Measurements from ENCODE around the gene SIDT2. TPM values are rescaled to one million over a fixed set of nuclear protein-coding genes. Genes with fewer than 3 reads are reported as not detected.

SIDT2 gene
- total RNA-seq, 1 experiment from 2014 or later, result 37.0 TPM

DNA sequence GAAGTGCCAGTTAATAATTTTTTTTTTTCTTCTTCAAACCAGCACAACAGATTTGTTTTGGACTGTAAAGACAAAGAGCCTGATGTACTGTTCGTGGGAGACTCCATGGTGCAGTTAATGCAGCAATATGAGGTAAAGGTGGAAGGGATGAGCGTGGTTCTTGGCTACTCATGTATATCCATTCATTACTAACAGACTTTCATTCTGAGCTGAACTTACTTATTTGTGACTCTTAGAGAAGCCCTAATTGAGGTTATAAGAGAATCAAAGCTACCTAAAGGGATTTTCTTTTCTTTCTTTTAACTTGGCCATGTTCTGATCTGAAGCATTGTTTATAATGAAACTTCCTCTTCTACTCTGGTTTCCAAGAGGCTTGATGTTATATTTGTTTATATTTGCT is 18.7 kb upstream of the SIDT2 start:
- POLR2A ChIA-PET, result no interaction called here
- no peaks in the 10 kb centered on the region for H3K9me3 ChIP-seq (ENCODE audit: control insufficient read depth in 1 of 2, insufficient read depth in 1 of 2, low read depth in 1 of 2, low read length in 2 of 2)
- no peaks in the 10 kb centered on the region for H4K20me1 ChIP-seq (ENCODE audit: insufficient read depth)
- DNase-seq (ENCODE audit: low read depth, low spot score) (no peak), ATAC-seq (no peak)
- no peak overlapping the region for H3K27ac ChIP-seq (ENCODE audit: low read depth, low read length)
- H3K4me2 ChIP-seq (ENCODE audit: low read length), result no peak overlapping the region
- intact Hi-C loops (cut with micrococcal nuclease), result no loop called here
- H3K36me3 ChIP-seq (ENCODE audit: control insufficient read depth in 1 of 2, insufficient read depth in 2 of 2, low read length in 2 of 2), result peaks cover 42 to 52% of the 10 kb centered on the region in 2 experiments
- H3K9me2 ChIP-seq (ENCODE audit: insufficient read depth), result no peaks in the 10 kb centered on the region
- peaks cover 82% of the 10 kb centered on the region for H3K79me2 ChIP-seq (ENCODE audit: insufficient read depth, low read length)
- H3K4me1 ChIP-seq (ENCODE audit: control insufficient read depth in 1 of 2, insufficient read depth in 2 of 2, low read length in 2 of 2), result no peaks in the 10 kb centered on the region
- RAD21 ChIA-PET (ENCODE audit: low non-redundant PET in 1 of 2, low total read pairs in 2 of 2, uncharacterized antibody in 2 of 2, unreplicated experiment in 2 of 2), result no interaction called here
- H2AFZ ChIP-seq (ENCODE audit: low read depth, low read length, poor library complexity, severe bottlenecking), result no peak overlapping the region
- H3K27me3 ChIP-seq (ENCODE audit: insufficient read depth, low read length), result no peaks in the 10 kb centered on the region
- no peak overlapping the region for H3K4me3 ChIP-seq (replicated peaks in 1 of 2; ENCODE audit: low read depth in 1 of 2, low read length in 2 of 2)
- TF ChIP-seq RAD21 (IDR thresholded peaks at IDR 0.05; ENCODE audit: low read depth) (no peak), SP1 (IDR thresholded peaks at IDR 0.05; ENCODE audit: low read depth) (no peak), TCF7L2 (IDR thresholded peaks at IDR 0.05; ENCODE audit: borderline replicate concordance, extremely low read depth, insufficient read depth, insufficient read length) (no peak), ZFX (IDR thresholded peaks at IDR 0.05) (no peak), CEBPB (IDR thresholded peaks at IDR 0.05; ENCODE audit: low read depth) (no peak), ZNF274 (IDR thresholded peaks at IDR 0.05; ENCODE audit: low read depth, low read length) (no peak), POLR2AphosphoS5 (IDR thresholded peaks at IDR 0.05; ENCODE audit: low read depth, low read length) (no peak), EZH2phosphoT487 (IDR thresholded peaks at IDR 0.05; ENCODE audit: borderline replicate concordance) (no peak), CBX3 (IDR thresholded peaks at IDR 0.05; ENCODE audit: low read depth) (no peak), MAX (IDR thresholded peaks at IDR 0.05) (no peak), EZH2 (IDR thresholded peaks at IDR 0.05) (no peak), SIN3A (IDR thresholded peaks at IDR 0.05; ENCODE audit: low read depth) (no peak), POLR2A (IDR thresholded peaks at IDR 0.05; ENCODE audit: borderline replicate concordance, extremely low read depth, insufficient read depth, insufficient read length) (no peak)
- TF ChIP-seq, protein P1, sequence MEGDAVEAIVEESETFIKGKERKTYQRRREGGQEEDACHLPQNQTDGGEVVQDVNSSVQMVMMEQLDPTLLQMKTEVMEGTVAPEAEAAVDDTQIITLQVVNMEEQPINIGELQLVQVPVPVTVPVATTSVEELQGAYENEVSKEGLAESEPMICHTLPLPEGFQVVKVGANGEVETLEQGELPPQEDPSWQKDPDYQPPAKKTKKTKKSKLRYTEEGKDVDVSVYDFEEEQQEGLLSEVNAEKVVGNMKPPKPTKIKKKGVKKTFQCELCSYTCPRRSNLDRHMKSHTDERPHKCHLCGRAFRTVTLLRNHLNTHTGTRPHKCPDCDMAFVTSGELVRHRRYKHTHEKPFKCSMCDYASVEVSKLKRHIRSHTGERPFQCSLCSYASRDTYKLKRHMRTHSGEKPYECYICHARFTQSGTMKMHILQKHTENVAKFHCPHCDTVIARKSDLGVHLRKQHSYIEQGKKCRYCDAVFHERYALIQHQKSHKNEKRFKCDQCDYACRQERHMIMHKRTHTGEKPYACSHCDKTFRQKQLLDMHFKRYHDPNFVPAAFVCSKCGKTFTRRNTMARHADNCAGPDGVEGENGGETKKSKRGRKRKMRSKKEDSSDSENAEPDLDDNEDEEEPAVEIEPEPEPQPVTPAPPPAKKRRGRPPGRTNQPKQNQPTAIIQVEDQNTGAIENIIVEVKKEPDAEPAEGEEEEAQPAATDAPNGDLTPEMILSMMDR (IDR thresholded peaks at IDR 0.05 in 2 of 3, conservative IDR thresholded peaks at IDR 0.05 in 1 of 3; ENCODE audit: borderline replicate concordance in 1 of 3, insufficient read depth in 1 of 3, low read depth in 2 of 3, low read length in 2 of 3), result no peak
- TF ChIP-seq, protein P2, sequence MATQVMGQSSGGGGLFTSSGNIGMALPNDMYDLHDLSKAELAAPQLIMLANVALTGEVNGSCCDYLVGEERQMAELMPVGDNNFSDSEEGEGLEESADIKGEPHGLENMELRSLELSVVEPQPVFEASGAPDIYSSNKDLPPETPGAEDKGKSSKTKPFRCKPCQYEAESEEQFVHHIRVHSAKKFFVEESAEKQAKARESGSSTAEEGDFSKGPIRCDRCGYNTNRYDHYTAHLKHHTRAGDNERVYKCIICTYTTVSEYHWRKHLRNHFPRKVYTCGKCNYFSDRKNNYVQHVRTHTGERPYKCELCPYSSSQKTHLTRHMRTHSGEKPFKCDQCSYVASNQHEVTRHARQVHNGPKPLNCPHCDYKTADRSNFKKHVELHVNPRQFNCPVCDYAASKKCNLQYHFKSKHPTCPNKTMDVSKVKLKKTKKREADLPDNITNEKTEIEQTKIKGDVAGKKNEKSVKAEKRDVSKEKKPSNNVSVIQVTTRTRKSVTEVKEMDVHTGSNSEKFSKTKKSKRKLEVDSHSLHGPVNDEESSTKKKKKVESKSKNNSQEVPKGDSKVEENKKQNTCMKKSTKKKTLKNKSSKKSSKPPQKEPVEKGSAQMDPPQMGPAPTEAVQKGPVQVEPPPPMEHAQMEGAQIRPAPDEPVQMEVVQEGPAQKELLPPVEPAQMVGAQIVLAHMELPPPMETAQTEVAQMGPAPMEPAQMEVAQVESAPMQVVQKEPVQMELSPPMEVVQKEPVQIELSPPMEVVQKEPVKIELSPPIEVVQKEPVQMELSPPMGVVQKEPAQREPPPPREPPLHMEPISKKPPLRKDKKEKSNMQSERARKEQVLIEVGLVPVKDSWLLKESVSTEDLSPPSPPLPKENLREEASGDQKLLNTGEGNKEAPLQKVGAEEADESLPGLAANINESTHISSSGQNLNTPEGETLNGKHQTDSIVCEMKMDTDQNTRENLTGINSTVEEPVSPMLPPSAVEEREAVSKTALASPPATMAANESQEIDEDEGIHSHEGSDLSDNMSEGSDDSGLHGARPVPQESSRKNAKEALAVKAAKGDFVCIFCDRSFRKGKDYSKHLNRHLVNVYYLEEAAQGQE (IDR thresholded peaks at IDR 0.05; ENCODE audit: low read depth), result no peak
- TF ChIP-seq, protein P3, sequence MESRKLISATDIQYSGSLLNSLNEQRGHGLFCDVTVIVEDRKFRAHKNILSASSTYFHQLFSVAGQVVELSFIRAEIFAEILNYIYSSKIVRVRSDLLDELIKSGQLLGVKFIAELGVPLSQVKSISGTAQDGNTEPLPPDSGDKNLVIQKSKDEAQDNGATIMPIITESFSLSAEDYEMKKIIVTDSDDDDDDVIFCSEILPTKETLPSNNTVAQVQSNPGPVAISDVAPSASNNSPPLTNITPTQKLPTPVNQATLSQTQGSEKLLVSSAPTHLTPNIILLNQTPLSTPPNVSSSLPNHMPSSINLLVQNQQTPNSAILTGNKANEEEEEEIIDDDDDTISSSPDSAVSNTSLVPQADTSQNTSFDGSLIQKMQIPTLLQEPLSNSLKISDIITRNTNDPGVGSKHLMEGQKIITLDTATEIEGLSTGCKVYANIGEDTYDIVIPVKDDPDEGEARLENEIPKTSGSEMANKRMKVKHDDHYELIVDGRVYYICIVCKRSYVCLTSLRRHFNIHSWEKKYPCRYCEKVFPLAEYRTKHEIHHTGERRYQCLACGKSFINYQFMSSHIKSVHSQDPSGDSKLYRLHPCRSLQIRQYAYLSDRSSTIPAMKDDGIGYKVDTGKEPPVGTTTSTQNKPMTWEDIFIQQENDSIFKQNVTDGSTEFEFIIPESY (IDR thresholded peaks at IDR 0.05; ENCODE audit: extremely low read depth, insufficient replicate concordance, low read length), result no peak
- TF ChIP-seq, protein P4, sequence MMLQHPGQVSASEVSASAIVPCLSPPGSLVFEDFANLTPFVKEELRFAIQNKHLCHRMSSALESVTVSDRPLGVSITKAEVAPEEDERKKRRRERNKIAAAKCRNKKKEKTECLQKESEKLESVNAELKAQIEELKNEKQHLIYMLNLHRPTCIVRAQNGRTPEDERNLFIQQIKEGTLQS (IDR thresholded peaks at IDR 0.05), result no peak
- CTCF ChIA-PET, result no interaction called here
- no TSS peak for BruUV-seq (replicated peaks)
- H3K9ac ChIP-seq (ENCODE audit: low read length), result no peak overlapping the region
